Glomerular visceral epithelial cell (primary cell): ENCODE data around the gene UBE2G2.
A peak's percentile ranks its signal among the peaks of the same experiment; 100 is the strongest.

ENCODE experiments used
- DNase-seq: peaks from one replicate; pipeline ENCODE4 v3.0.0-alpha.2; 2016; ENCODE audit errors: extremely low spot score

UBE2G2 gene, protein sequence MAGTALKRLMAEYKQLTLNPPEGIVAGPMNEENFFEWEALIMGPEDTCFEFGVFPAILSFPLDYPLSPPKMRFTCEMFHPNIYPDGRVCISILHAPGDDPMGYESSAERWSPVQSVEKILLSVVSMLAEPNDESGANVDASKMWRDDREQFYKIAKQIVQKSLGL

DNA sequence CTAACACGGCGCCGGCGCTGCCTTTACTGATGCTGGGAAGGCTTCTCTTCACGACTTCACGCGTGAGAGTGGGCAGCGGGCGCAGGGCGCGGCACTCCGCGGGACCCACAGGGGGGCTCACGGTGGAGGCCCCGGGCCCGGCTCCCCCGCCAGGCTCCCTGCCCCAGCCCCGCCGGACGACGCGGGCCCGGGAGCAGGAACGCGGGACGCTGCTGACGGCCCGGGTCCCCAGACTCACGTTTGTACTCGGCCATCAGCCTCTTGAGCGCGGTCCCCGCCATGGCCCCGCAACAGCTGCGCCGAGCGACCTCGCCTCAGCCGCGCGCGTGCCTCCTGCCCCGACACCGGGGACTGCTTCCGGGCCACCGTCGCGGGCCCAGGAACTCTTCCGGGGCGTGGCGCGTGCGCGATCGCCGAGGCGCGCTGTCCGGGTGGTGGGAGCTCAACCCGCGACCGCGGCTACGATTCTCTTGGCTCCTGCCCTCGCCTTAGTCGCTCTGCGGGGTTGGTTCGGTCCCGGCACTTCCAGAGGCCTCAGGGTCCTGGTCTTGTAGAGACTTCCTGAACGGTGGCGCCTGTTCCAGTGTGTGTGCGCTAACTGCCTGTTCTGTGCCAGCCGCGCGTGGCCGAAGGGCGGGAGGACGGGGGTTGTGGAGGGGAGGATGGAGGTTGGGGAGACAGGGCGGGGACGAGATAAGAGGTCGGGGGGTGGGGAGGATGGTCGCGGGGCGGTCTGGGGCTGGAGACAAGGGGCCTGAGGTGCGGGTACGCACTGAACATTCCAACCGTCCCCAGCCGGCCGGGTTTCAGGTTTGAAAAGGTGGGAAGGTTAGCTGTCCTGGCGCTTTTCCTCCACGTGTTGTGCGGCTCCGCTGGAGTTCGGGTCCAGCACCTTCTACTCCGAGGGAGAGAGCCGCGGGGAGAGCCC, at the start of gene UBE2G2:
TSS of gene UBE2G2 (minus strand) at position 353 of the 928 bp plus-strand sequence. CDS start at position 281, 72 bp downstream.
- peak; percentile 78 for DNase-seq

DNA sequence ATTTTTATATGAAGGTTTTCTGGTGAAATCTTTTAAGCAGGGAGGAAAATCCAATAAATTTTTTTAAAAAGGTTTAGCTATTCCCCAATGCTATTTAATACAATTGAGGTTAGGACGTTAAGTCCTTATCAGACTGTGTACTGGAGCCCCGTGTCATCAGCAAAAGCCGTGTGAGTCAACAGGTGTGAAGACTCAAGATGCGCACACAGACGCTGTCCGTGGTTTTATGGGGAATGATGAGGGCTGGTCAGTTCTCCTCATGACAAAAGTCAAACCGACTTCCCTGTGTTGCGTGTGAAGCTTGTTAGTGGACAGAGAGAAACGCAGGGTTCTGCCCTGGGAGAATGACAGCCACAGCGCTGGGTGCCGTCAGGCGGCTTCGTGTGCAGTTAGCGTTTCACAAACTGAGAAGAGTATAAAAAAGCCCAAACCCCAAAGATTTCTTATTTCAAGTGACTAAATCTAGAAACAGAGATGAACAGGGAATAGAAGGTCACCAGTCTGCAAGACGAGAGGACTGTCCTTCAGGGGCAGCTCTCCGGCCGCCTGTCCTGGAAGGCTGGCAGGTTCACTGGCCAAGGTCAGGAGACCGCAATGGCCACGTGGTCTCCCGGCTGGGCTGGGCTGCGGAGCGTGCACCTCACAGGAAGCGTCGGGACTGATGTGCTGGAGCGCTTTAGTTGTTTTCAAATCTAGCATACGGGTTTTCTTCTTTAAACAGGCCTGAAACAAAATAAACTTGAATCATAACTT, 49.5 kb upstream of the UBE2G2 start:
- no peak for DNase-seq

DNA sequence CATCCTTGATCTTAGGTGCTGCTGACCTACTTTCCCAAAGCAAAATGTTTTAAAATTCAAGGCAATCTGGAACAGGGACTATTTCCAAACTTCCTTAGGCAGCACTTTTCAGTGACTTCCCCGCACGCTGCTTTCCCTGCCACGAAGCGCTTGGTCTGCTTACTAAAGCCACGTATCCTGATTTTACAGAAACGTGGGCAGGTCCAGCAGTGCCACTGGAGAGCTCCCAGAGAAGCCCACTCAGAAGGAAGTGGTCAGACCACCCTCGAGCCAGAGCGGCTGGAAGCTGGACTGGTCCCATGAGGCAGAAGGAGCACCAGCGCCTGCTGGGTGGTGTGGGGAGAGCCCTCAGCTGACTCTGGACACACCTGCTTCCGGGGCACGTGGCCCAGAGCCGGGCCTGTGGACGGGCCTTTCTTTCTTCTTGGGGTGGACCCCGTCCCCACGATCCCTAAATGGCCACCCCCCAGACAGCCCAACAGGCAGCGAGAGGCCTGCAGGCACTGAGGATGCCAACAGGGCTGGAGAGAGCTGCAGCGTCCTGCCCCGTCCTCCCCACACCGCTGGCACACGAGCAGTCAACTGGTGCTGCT, 48.7 kb upstream of the UBE2G2 start:
- DNase-seq = no peak

DNA sequence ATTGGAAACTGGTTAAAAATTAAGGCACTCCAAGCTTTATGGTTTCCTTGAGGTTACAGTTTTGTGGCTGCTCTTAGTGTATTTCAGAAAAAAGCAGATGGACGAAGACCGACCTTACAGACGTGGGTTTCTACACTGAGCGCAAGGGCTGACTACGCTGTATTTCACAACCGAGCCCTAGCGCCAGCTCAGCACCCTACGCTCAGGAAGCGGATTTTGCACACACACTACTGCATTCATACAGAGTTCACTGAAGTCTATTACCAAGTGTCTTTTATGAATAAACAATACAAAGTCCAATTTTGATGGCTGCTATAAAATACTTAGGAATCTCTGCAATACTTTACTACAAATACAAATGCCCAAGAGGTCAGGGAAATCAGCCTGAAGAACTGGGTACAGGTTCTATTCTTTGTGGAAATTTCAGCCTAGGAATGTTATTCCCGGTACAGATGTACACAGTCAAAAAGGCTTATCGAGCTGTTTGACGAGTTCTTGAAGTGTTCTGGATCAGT, 48.1 kb upstream of the UBE2G2 start:
- DNase-seq = no peak

DNA sequence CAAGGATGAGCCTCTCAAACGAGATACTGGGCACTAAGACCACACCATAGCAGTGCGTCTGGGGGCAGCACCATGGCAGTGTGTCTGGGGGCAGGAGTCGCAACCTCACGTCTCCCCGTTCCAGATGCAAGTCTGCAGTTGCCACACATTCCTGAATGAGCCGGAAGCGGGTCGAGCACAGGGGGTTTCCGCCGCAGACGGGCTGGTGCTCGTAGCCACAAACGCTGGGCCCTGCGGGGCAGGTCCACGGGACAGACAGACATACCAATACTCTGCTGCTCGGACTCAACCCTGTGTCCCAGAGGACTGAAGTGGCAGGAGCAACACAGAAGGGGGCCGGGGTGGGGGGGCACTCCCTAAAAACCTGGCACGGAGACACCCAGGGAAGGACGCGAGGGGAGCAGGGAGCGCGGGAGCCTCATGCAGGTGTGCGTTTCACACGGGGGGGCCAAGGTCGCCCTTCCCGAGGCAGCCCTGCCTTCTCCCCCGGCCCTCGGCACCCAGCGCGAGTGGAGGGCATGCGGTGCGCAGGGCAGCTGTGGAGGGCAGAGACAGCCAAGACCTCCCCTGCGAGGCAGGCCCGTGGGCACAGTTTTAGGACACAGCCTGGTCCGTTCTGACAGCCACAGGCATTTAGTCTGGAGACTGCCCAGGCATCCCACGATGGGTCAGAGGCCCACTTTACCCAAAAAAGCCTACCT, 47.4 kb upstream of the UBE2G2 start:
- no peak for DNase-seq

DNA sequence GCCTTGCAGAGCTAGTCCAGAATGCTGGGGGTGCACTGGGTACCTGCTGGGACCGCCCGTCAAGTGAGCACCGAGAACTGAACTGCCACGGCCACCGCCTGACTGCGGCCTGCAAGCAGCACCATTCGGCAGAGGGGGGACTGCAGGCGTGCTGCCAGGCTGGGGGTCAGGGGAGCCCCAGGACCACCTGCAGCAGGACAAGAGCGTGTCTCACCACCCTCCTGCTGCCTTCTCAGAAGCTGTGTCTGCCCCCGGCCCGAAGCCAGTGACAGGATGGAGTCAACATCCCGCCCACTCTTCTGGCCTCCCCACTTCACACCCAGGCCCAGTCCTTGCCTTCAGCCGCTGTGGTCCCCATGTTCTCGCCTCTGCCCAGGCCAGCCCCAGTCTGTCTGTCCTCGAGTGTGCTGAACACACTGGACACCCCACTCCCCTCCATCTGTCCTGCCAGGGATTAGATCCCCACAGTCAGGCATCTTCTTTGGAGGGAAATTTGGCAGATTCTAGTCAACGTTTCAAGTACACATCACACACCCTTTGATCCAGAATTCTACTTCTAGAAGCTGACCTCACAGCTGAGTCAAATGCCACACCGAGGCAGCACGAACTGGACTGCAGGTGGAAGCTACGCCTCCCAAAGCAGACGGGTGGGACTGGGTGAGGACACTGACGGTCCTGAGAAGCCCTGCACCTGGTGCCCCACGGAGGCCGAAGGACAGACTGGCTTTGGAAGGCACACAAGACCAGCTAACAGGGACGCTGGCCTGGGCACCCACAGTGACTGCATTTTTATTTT, 45.8 kb upstream of the UBE2G2 start:
- DNase-seq = no peak

DNA sequence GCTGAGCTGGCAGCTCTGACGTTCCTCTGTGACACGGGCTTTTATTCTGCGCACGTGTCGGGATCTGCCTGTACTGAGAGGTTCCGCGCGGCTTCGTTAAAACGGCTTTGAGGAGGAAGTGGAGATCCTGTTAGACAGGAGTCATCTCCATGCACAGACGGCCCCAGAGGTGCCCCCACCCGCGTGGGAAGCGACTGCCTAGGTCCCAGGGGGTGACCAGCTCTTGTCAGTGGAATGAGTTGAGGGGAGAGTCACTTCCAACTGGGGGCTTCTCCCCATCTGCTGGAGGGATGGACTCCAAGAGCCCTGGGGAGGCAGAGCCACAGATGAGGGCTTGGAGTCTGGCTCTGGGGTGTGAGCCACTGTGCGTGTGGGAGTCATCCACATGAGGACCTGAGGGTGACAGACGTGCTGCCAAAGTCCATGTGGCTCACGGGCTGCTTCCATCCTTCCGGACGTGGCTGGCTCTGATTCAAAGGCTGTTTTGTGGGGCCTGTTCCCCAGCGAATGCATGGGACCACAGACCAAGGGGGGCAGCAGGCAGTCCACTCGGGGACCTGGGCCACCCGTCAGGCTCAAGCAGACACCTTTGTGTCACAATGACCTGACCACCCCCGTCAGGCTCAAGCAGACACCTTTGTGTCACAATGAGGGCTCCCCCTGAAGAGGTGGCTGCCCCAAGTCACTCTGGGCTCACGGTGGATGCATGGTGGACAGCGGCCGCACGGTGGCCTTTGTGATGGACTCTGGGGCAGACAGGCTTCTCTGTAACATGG, 45.1 kb upstream of the UBE2G2 start:
- peak; percentile 57 for DNase-seq

DNA sequence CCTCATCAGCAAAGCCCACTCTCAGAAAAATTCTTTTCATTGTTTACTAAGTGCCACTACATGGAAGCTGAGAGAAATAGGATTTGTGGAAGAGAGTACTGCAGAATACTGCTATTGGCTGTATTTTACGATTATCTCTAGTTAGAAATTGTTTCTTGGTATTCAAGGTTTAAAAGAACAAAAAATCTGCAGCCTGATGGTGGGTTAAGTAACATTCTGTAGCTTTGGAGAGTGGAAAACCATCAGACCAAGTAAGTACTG, 44.5 kb upstream of the UBE2G2 start:
- DNase-seq = no peak

DNA sequence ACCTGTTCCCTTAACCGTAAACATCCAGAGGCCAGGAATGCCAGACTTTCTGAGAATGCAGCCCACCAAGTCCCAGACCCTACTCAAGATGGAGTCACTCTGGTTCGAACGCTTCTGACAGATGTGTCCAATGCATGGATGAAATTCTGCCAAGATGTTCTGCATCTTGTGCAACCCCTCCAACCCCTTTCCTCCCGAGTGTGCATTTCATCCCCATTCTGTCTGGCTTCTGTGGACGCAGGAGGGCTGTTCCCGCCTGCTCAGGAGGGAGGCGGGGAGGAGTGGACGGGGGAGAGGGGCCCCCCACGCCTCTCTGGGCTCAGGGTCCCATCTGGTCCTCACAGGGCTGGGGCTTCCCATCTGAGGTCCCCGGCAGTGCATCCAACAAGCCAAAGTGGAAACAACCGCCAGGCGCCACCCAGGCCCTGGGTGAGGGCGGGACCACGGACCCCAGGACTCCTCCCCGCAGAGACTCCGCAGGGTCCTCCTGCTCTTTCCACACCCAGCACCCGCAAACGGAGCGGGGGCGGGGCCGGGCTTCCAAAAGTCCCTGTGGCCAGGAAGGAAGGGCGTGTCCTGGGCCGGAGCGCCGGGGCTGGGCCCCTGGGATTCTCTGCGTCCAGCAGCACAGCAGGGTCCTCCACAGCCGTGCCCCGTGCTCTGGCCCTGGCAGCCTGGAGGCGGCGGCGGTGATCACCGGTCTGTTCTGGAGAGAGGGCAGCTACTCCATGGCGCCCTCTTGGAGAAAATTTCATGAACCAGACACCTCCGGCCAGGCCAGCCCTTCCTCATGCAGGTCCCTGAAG, 44.0 kb upstream of the UBE2G2 start:
- DNase-seq = peak; percentile 71

DNA sequence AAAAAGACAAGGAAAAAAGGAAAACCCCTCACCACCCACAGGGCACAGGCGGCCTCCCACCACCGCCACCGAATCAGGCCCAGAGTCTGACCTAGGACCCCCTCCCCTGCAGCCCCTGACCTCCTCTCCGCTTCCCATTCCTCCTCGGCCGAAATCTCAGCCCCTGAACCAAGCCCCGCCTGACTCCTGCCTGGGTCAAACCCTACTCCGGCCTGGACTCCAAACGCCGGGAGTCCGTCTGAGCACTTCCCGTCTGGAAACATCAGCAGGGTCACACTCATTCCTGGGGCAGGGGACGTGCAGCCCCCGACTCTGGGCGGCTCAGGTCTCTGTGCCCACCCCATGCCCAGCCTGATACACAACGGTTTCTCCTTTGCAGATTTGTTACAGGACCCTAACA, 42.6 kb upstream of the UBE2G2 start:
- DNase-seq = no peak

DNA sequence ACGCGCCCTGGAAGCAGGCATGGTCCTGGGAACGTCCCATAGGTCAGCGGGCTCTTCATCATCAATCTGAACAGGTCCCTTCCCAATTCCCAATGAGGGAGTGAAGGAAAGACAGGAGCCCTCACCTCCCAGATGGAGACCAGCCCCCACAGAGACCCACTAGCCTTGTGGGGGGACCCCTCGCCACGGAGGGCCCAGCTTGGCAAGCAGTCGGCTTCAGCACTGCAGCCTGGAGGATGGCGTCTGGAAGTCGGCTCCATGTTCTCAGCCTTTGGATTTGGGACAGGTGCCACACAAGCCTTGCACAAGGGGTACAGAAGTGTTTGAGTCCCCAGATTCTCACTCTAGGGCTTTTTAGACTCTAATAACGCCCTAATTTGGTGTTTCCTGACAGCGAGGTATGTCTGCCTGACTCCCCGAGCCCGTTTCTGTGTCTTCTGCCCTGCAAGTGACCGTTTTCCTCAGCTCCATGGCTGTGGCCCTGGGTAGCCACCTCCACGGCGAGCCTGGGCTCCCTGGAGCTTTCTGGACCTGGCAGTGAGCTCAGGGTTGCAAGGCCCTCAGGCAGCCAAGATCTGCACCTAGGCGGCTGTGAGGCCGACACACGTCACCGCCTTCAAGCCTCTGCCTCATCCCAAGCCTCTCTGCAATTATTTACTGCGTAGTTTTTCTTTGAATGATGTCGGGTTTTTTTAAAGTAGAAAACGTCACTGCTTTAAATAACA, 41.3 kb upstream of the UBE2G2 start:
- no peak for DNase-seq

DNA sequence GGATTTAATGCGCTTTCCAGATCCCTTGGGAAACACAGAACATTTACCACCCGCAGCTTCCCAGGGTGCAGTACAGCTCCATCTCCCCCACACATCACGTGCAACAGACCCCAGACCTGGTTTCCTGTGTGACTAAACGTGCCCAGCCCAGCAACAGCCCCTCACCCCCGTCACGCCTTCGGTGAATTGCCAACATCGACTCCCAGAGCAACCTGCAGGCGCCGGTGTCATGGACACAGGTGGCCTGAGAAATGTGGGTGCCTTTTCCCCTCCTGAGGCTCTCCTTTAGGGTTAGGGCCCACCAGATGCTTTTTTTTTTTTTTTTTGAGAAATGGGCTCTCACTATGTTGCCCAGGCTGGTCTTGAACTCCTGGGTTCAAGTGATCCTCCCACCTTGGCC, 40.5 kb upstream of the UBE2G2 start:
- no peak for DNase-seq

DNA sequence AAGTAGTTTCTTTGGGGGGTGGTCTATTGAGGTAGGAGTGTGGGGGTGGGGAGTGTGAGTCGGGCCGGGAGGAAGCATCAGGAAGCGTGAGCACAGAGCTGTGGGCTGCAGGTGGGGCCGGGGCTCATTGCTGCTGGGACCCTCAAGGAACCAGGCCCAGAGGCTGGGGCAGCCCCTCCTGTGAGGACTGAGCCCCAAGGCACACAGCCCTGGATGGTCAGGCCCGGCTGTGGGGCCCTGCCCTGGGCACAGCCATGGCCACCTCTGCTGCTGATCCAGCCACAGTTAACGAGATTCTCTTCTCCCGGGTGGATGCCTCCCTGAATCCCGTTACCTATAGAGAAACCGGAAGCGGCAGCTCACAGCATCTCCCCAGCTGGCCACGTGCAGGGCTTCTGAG, 39.2 kb upstream of the UBE2G2 start:
- DNase-seq = no peak

DNA sequence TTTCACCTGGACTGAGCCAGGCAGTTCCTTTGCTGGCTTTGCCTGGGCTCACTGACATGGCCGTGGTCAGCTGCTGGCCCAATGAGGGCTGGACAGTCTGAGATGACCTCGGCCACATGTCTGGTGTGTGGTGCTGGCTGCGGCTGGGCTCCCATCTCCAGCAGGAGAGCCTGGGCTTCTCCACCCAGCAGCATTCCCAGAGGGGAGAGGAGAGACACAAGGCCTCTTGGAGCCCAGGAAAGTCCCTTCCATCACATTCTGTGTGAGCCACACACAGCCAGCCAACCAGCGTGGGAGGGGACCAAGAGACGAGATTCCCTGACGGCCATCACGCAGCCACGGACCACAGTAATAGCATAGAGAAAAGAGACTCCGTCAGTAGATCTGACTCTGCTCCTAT, 37.3 kb upstream of the UBE2G2 start:
- DNase-seq = no peak

DNA sequence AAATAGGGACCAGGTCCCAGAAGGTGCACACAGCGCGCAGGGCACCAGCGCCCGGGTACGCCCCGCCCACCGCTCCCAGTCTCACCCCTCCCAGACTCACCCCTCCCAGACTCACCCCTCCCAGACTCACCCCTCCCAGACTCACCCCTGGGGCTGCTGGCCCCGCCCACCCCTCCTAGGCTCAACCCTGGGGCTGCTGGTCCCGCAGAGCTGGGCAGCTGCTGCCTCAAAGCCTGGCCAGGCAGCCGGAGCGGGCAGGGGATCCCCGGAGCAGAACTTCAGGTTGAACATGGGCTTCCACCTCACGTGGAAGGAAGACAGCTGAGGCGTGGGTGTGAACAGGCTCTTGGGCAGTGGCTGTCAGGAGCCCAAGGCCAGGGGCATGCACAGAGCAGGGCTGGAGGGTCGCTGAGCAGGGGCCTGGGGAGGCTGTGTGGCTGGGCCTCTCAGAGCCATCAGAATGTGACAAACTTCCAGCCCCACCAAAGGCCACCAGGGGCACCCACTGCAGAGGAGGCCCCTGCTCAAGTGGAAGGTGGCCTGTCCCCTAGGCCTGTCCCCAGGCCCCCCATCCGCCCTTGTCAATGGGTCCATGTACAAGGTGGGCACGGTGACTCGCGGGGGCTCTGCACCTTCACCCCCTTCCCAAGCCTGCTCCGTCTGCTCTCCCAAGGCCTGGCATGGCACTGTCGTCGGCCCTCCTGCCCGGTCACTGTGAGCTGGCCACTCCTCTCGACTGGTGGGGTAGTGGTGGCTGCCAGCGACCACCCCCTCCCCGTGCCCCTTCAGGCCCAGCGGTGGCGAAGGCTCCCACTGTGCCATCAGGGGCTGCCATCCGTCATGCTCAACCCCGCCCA, 36.6 kb upstream of the UBE2G2 start:
- no peak for DNase-seq

DNA sequence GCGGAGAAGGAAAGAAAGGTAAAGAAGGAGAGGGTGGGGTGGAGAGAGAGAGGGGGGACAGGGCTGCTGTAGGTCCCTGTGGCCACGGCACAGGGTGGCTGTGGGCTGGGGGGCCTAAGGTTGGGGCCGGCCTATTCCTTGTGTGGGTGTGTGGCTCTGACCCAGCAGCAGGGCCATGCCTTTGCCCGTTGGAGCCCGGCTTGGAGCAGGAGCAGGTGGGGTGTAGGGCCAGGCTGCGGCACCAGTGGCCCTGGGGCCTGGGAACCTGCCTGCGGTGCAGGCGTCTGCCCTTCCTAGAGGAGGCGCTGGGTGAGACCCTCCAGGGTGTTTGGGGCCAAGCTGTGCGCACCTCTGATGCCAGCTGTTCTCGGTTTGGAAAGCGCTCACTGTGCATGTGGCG, 35.9 kb upstream of the UBE2G2 start:
- no peak for DNase-seq

DNA sequence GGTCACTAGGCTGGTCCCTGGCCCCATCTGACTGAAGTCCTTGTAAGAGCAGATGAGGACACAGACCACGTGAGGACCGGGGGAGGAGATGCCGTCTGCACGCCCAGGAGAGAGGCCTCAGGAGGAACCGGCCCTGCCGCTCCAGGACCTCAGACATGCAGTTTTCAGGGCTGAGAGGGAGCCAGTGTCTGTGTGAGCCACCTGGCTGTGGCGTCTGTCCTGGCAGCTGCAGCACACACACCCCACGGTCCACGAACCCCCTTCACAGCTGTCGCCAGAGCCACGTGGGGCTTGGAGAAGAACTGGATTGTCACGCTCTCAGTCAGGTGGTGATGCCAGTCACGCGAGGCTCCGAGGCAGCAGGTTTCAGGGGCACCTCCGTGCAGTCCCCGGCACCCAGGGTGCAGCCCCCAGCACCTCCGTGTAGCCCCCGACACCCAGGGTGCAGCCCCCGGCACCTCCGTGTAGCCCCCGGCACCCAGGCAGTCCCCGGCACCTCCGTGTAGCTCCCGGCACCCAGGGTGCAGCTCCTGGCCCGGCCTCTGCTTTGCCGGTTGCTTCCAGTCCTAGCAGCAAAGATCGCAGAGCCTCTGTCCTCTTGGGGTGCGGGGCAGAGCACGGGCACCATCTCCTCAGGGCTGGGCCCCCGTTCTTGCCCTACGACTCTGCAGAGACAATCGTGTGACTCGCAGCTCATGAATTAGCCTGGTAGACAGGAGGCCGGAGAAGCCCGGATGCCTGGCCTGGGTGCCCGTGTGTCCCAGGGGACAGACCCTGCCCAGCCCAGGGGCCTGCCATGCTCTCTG, 35.2 kb upstream of the UBE2G2 start:
- peak; percentile 46 for DNase-seq
